ENCODE data around the gene IRF4.

- TF ChIP-seq, protein P1, sequence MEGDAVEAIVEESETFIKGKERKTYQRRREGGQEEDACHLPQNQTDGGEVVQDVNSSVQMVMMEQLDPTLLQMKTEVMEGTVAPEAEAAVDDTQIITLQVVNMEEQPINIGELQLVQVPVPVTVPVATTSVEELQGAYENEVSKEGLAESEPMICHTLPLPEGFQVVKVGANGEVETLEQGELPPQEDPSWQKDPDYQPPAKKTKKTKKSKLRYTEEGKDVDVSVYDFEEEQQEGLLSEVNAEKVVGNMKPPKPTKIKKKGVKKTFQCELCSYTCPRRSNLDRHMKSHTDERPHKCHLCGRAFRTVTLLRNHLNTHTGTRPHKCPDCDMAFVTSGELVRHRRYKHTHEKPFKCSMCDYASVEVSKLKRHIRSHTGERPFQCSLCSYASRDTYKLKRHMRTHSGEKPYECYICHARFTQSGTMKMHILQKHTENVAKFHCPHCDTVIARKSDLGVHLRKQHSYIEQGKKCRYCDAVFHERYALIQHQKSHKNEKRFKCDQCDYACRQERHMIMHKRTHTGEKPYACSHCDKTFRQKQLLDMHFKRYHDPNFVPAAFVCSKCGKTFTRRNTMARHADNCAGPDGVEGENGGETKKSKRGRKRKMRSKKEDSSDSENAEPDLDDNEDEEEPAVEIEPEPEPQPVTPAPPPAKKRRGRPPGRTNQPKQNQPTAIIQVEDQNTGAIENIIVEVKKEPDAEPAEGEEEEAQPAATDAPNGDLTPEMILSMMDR (IDR thresholded peaks at IDR 0.05; ENCODE audit: low read length): no peak
- no peak for TF ChIP-seq EZH2 (optimal IDR thresholded peaks at IDR 0.05; ENCODE audit: low read depth, low read length)
- TF ChIP-seq EZH2phosphoT487 (IDR thresholded peaks at IDR 0.05; ENCODE audit: low read length): no peak
Measured at GRCh38 chr6:380234-381218, 11.0 kb upstream of the IRF4 start.

Data from MM.1S (cell line).